ENCODE measurements around the gene BTN1A1.
A peak's percentile ranks its signal among the peaks of the same experiment; 100 is the strongest.

Gene BTN1A1

DNA sequence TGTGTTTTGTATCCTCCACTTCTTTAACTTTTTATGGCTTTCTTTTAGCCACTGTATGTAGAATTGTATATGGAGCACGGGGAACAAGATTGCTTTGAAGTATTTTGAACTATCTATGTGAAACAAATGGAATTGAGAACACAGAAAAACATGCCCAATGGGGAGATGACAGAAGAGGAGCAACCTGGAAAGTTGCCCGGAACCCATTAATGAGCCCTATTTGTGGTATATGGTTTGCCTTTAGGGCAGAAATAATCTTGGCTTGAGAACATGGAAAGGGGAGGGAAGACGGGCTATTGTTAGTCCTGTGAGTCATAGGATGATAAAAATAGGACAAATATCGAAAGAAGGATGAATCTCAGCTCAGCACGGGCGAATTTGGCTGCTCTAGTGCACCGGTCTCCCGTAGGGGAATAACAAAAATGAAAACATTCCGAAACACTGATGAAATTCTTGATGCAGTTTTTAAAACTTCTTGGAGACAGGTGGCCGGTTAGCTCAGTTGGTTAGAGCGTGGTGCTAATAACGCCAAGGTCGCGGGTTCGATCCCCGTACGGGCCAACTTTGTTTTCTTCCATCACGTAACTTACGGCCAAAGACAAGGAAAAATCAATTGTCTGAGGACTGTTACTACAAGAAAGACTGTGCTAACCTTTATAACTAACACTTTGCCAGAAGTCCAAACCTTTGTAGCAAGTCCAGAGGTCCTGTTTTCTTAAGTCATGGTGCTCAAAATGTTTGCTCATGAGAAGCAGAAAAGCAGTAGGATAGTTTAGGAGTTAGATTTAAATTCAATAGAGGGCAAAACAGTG lies 53.7 kb downstream of the BTN1A1 start:
- peak; percentile 83 for DNase-seq (ENCODE audit: low spot score)
- Histone ChIP-seq H3K9me3 (replicated peaks in 1 of 2; ENCODE audit: control insufficient read depth in 2 of 2, insufficient read depth in 1 of 2, low read depth in 1 of 2, low read length in 2 of 2) (no peaks in the 10 kb centered on the region), H3K36me3 (replicated peaks in 1 of 2; ENCODE audit: control insufficient read depth in 2 of 2, insufficient read depth in 2 of 2, low read length in 2 of 2) (no peaks in the 10 kb centered on the region), H3K79me1 (ENCODE audit: low read depth, low read length) (no peaks in the 10 kb centered on the region), H3K27ac (replicated peaks; ENCODE audit: low read length) (peak overlapping the region; percentile 62), H3K9ac (ENCODE audit: low read depth, low read length, poor library complexity) (no peak overlapping the region), H2BK12ac (ENCODE audit: low read length) (no peak overlapping the region), H3K4me2 (ENCODE audit: insufficient read depth, low read length, poor library complexity, severe bottlenecking) (peak overlapping the region; percentile 75), H3K14ac (ENCODE audit: low read length) (no peak overlapping the region), H3K4ac (ENCODE audit: low read length) (no peak overlapping the region), H3K23ac (ENCODE audit: low read depth, low read length, poor library complexity) (no peak overlapping the region), H2BK120ac (ENCODE audit: low read depth, low read length) (no peak overlapping the region), H4K8ac (ENCODE audit: low read depth, low read length) (no peak overlapping the region), H2AFZ (ENCODE audit: low read length) (peak overlapping the region; percentile 85), H4K91ac (ENCODE audit: low read depth, low read length, poor library complexity) (no peak overlapping the region), H2BK5ac (ENCODE audit: low read length) (no peak overlapping the region), H2BK15ac (ENCODE audit: low read length) (no peak overlapping the region), H3K18ac (ENCODE audit: low read length) (no peak overlapping the region), H3K27me3 (ENCODE audit: control insufficient read depth in 3 of 3, insufficient read depth in 3 of 3, low read depth in 1 of 3, low read length in 3 of 3) (no peaks in the 10 kb centered on the region), H3K4me1 (ENCODE audit: control insufficient read depth in 2 of 2, insufficient read depth in 1 of 2, low read depth in 1 of 2, low read length in 2 of 2) (peaks cover 0 to 3% of the 10 kb centered on the region in 2 donors), H3K4me3 (ENCODE audit: low read length in 2 of 2) (peak overlapping the region; percentile 54 to 88), H2AK5ac (ENCODE audit: low read depth, low read length) (no peak overlapping the region)
- no CpG with 5 or more reads among the region's 19 CpGs for WGBS, 2 donors (ENCODE audit: extremely low coverage in 2 of 2, insufficient read length in 2 of 2, insufficient replicate concordance in 1 of 2)

DNA sequence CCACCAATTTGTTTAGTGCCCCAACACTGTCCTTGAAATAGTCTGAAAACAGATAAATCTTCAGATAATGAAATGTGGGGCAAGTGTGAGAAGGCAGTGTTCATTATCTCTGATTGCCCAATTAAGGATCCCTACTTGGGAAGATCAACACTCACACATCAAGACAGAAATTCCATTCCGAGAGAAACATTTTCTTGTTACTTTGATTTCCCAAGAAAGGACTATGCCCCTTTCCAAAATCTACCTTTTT lies 54.3 kb downstream of the BTN1A1 start:
- H3K14ac ChIP-seq (ENCODE audit: low read length), result no peak overlapping the region
- peak overlapping the region; percentile 75 for H3K4me2 ChIP-seq (ENCODE audit: insufficient read depth, low read length, poor library complexity, severe bottlenecking)
- DNase-seq (ENCODE audit: low spot score), result no peak
- WGBS, 2 donors (ENCODE audit: extremely low coverage in 2 of 2, insufficient read length in 2 of 2, insufficient replicate concordance in 1 of 2), result no CpG with 5 or more reads among the region's 1 CpG
- H3K9ac ChIP-seq (ENCODE audit: low read depth, low read length, poor library complexity), result no peak overlapping the region
- H3K27ac ChIP-seq (replicated peaks; ENCODE audit: low read length), result no peak overlapping the region
- no peak overlapping the region for H3K4ac ChIP-seq (ENCODE audit: low read length)
- H3K27me3 ChIP-seq (ENCODE audit: control insufficient read depth in 3 of 3, insufficient read depth in 3 of 3, low read depth in 1 of 3, low read length in 3 of 3), result no peaks in the 10 kb centered on the region
- peaks cover 0 to 3% of the 10 kb centered on the region in 2 donors for H3K4me1 ChIP-seq (ENCODE audit: control insufficient read depth in 2 of 2, insufficient read depth in 1 of 2, low read depth in 1 of 2, low read length in 2 of 2)
- no peak overlapping the region for H2BK12ac ChIP-seq (ENCODE audit: low read length)
- H2AFZ ChIP-seq (ENCODE audit: low read length), result peak overlapping the region; percentile 65
- H2BK120ac ChIP-seq (ENCODE audit: low read depth, low read length), result no peak overlapping the region
- H3K9me3 ChIP-seq (replicated peaks in 1 of 2; ENCODE audit: control insufficient read depth in 2 of 2, insufficient read depth in 1 of 2, low read depth in 1 of 2, low read length in 2 of 2), result no peaks in the 10 kb centered on the region
- no peak overlapping the region for H3K23ac ChIP-seq (ENCODE audit: low read depth, low read length, poor library complexity)
- H2BK15ac ChIP-seq (ENCODE audit: low read length), result no peak overlapping the region
- no peak overlapping the region for H4K8ac ChIP-seq (ENCODE audit: low read depth, low read length)
- no peak overlapping the region for H2BK5ac ChIP-seq (ENCODE audit: low read length)
- H3K36me3 ChIP-seq (replicated peaks in 1 of 2; ENCODE audit: control insufficient read depth in 2 of 2, insufficient read depth in 2 of 2, low read length in 2 of 2), result no peaks in the 10 kb centered on the region
- H3K79me1 ChIP-seq (ENCODE audit: low read depth, low read length), result no peaks in the 10 kb centered on the region
- H3K18ac ChIP-seq (ENCODE audit: low read length), result no peak overlapping the region
- H2AK5ac ChIP-seq (ENCODE audit: low read depth, low read length), result no peak overlapping the region
- peak overlapping the region; percentile 54 to 88 for H3K4me3 ChIP-seq (ENCODE audit: low read length in 2 of 2)
- no peak overlapping the region for H4K91ac ChIP-seq (ENCODE audit: low read depth, low read length, poor library complexity)

DNA sequence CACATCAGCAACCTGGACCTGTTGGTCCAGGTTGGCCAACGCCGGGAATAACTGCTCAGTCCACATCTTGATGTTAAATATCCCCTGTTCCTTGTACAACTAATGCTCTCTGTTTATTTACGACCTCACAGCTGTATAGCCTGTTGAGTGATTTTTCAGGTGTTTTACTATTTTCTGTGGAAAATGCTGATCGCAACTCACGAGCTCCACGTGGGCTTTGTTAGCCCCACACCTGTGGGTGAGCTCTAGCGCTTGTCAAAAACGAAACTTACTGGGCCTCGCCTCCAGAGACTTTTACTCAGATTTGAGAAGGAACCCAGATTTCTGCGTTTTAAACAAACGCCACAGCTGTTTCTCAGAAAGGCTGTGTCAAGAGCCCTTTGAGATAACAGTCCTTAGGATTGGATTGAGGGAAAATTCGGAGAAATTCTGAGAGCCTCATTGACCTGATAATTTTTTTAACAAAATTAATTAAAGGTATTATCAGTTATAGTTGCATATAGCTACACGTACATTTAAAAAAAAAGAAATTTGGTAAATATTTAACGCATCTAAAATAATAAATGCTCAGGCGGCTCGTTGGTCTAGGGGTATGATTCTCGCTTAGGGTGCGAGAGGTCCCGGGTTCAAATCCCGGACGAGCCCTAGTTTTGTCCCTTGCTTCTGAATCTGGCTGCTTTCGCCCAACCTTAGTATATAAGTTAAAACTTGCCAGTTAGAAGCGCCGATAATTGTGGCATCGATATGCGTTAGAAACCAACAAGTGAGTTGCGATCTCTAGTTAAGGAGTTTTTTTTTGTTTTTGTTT lies 54.8 kb downstream of the BTN1A1 start:
- no peaks in the 10 kb centered on the region for H3K9me3 ChIP-seq (replicated peaks in 1 of 2; ENCODE audit: control insufficient read depth in 2 of 2, insufficient read depth in 1 of 2, low read depth in 1 of 2, low read length in 2 of 2)
- WGBS, 2 donors (ENCODE audit: extremely low coverage in 2 of 2, insufficient read length in 2 of 2, insufficient replicate concordance in 1 of 2), result no CpG with 5 or more reads among the region's 27 CpGs
- H2AFZ ChIP-seq (ENCODE audit: low read length), result peak overlapping the region; percentile 87
- no peak overlapping the region for H3K14ac ChIP-seq (ENCODE audit: low read length)
- H3K9ac ChIP-seq (ENCODE audit: low read depth, low read length, poor library complexity), result no peak overlapping the region
- no peak overlapping the region for H4K91ac ChIP-seq (ENCODE audit: low read depth, low read length, poor library complexity)
- no peak overlapping the region for H2BK12ac ChIP-seq (ENCODE audit: low read length)
- H2BK5ac ChIP-seq (ENCODE audit: low read length), result no peak overlapping the region
- H3K4me2 ChIP-seq (ENCODE audit: insufficient read depth, low read length, poor library complexity, severe bottlenecking), result peak overlapping the region; percentile 75
- H2BK15ac ChIP-seq (ENCODE audit: low read length), result no peak overlapping the region
- DNase-seq (ENCODE audit: low spot score), result peak; percentile 45
- H4K8ac ChIP-seq (ENCODE audit: low read depth, low read length), result no peak overlapping the region
- H3K4me3 ChIP-seq (ENCODE audit: low read length in 2 of 2), result peak overlapping the region; percentile 54 to 88
- no peaks in the 10 kb centered on the region for H3K27me3 ChIP-seq (ENCODE audit: control insufficient read depth in 3 of 3, insufficient read depth in 3 of 3, low read depth in 1 of 3, low read length in 3 of 3)
- H3K4ac ChIP-seq (ENCODE audit: low read length), result no peak overlapping the region
- H3K23ac ChIP-seq (ENCODE audit: low read depth, low read length, poor library complexity), result no peak overlapping the region
- H3K36me3 ChIP-seq (replicated peaks in 1 of 2; ENCODE audit: control insufficient read depth in 2 of 2, insufficient read depth in 2 of 2, low read length in 2 of 2), result no peaks in the 10 kb centered on the region
- no peak overlapping the region for H2AK5ac ChIP-seq (ENCODE audit: low read depth, low read length)
- H3K18ac ChIP-seq (ENCODE audit: low read length), result no peak overlapping the region
- H3K4me1 ChIP-seq (ENCODE audit: control insufficient read depth in 2 of 2, insufficient read depth in 1 of 2, low read depth in 1 of 2, low read length in 2 of 2), result peaks cover 0 to 3% of the 10 kb centered on the region in 2 donors
- H3K79me1 ChIP-seq (ENCODE audit: low read depth, low read length), result no peaks in the 10 kb centered on the region
- H2BK120ac ChIP-seq (ENCODE audit: low read depth, low read length), result no peak overlapping the region
- H3K27ac ChIP-seq (replicated peaks; ENCODE audit: low read length), result no peak overlapping the region

DNA sequence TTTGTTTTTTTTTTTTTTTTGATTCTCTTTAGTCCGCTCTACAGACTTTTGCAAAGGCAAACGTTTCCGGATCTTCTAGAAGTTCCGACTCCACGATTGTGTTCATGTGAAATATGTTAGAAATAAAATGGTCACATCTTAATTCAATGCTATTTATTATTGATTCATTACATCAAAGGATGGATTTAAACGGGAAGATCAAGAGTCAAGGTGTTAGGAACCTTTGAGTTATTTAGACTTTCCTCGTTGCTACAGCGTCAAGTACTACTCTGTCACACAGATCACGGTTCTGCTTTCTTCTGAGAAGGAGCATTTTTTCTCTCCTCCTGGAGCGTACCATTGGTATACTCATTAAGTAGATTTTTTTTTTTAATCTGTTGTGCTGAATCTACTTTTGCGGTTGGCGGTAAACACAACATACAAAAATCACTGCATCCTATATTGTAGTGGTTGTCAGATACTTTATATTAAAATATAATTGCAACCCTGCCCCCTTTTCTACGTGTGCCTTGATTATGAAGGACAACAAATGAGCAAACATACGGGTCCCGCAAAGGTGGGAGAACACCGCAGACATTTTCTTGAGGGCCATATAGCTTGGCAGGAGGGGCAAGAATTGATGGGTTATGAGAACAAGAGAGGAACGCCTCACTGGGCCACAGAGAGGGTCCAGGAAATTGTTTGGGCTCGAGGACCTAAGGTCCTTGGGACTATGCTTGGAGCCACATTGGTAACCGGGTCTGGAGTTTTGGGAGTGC lies 55.6 kb downstream of the BTN1A1 start:
- no peak overlapping the region for H4K8ac ChIP-seq (ENCODE audit: low read depth, low read length)
- H3K9me3 ChIP-seq (replicated peaks in 1 of 2; ENCODE audit: control insufficient read depth in 2 of 2, insufficient read depth in 1 of 2, low read depth in 1 of 2, low read length in 2 of 2), result no peaks in the 10 kb centered on the region
- H3K14ac ChIP-seq (ENCODE audit: low read length), result no peak overlapping the region
- H3K23ac ChIP-seq (ENCODE audit: low read depth, low read length, poor library complexity), result no peak overlapping the region
- H3K27me3 ChIP-seq (ENCODE audit: control insufficient read depth in 3 of 3, insufficient read depth in 3 of 3, low read depth in 1 of 3, low read length in 3 of 3), result no peaks in the 10 kb centered on the region
- H3K18ac ChIP-seq (ENCODE audit: low read length), result no peak overlapping the region
- H3K9ac ChIP-seq (ENCODE audit: low read depth, low read length, poor library complexity), result peak overlapping the region; percentile 7
- no peak overlapping the region for H3K4ac ChIP-seq (ENCODE audit: low read length)
- no peak overlapping the region for H2BK5ac ChIP-seq (ENCODE audit: low read length)
- H3K36me3 ChIP-seq (replicated peaks in 1 of 2; ENCODE audit: control insufficient read depth in 2 of 2, insufficient read depth in 2 of 2, low read length in 2 of 2), result no peaks in the 10 kb centered on the region
- H2AK5ac ChIP-seq (ENCODE audit: low read depth, low read length), result no peak overlapping the region
- no peak overlapping the region for H4K91ac ChIP-seq (ENCODE audit: low read depth, low read length, poor library complexity)
- peak overlapping the region; percentile 87 for H2AFZ ChIP-seq (ENCODE audit: low read length)
- H3K4me3 ChIP-seq (ENCODE audit: low read length in 2 of 2), result peak overlapping the region; percentile 54 to 82
- H3K4me2 ChIP-seq (ENCODE audit: insufficient read depth, low read length, poor library complexity, severe bottlenecking), result peak overlapping the region; percentile 41
- no peak for DNase-seq (ENCODE audit: low spot score)
- no peak overlapping the region for H2BK120ac ChIP-seq (ENCODE audit: low read depth, low read length)
- H3K4me1 ChIP-seq (ENCODE audit: control insufficient read depth in 2 of 2, insufficient read depth in 1 of 2, low read depth in 1 of 2, low read length in 2 of 2), result peaks cover 0 to 3% of the 10 kb centered on the region in 2 donors
- no peaks in the 10 kb centered on the region for H3K79me1 ChIP-seq (ENCODE audit: low read depth, low read length)
- no peak overlapping the region for H2BK15ac ChIP-seq (ENCODE audit: low read length)
- no CpG with 5 or more reads among the region's 19 CpGs for WGBS, 2 donors (ENCODE audit: extremely low coverage in 2 of 2, insufficient read length in 2 of 2, insufficient replicate concordance in 1 of 2)
- H3K27ac ChIP-seq (replicated peaks; ENCODE audit: low read length), result no peak overlapping the region
- no peak overlapping the region for H2BK12ac ChIP-seq (ENCODE audit: low read length)
